GM21717 (cell line): ENCODE measurements around the gene SYNDIG1.

Experiments
- ATAC-seq: cut with Tn5 transposase; IDR thresholded peaks from one replicate; pipeline ENCODE4 v1.9.1; 2021; ENCODE audit warnings: mild to moderate bottlenecking, moderate library complexity; ENCODE audit not compliant: unreplicated experiment

The SYNDIG1 gene

DNA sequence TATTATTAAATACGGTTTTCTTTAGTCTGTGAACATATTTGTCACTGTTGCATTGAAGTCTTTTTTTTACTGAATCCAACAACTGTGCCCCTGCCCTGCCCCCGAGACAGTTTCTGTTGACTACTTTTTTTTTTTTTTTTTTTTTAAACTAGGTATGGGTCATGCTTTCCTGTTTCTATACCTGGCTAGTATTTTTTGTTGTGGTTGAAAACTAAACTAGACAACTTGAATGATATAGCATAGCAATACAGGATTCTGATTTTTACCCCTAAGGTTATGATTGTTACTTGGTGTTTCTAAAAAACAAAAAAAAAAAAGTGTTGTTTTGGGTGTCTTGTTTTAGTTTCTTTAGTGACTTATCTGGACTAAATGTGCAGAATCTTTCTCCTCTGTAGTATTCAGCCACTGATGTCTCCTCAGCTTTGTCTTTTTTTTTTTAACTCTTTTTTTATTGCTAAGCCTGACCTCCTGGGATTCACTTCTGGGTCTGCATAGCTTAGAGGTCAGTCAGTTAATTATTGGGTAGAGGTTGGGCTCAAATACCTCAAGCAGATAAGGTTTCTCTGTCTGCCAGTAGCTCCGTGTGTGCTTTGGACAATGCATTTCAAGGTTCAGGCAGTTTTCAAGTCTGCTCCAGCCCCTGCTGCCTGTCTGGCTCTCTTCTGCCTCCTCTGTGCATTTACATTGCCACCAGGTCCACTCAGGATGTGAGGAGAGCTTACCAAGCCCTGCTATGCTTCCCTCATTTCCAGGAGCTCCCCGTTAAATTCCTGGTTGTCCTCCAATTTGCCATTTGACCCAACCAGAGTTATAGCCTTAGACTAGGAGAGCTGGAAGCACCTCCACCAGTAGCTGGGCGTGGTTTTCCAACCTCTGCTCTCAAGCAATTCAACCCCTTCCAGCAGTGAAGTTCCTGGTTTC is 91.4 kb downstream of the SYNDIG1 start:
- no peak for ATAC-seq

DNA sequence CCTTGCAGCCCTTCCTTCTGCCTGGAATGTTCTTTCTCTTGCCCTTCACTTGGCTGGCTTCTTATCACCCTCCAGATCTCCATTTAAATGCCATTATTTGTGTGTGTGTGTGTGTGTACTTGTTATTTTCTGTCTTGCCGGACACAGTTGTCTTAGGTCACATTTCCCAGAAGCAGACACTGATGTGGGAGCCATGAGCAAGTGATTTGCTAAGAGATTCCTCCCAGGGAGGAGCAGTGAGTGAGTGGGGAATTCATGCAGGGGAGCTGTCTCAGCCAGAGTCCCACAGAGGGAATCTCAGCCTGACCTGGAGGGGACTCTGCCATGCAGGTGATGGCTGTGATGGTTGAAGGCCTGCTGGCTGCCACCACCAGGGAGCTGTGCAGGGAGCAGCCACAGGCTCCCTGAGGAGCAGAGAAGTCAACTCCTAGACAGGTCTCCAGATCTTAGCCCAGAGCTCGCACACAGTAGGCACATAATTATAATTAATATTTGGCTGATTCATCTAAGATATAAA is 96.5 kb downstream of the SYNDIG1 start:
- no peak for ATAC-seq

DNA sequence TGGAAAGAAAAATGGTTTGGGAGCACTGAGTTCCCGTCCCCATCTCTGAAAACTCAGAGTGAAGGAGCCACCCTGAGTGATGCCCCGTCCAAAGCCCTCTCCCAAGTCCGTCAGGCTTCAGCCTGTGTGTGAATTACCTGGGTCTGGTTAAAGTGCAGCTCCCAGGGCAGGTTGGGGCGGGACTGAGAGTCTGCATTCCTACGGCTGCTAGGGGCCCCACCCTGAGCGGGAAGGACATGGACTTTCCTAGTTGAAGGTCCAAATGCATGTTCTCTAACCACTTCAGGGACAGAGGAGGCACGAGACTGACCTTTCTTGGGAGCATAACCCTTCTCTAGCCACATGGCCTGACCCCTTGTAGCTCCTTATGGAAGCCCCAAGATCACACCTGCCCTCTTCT is 97.2 kb downstream of the SYNDIG1 start:
- ATAC-seq: no peak

DNA sequence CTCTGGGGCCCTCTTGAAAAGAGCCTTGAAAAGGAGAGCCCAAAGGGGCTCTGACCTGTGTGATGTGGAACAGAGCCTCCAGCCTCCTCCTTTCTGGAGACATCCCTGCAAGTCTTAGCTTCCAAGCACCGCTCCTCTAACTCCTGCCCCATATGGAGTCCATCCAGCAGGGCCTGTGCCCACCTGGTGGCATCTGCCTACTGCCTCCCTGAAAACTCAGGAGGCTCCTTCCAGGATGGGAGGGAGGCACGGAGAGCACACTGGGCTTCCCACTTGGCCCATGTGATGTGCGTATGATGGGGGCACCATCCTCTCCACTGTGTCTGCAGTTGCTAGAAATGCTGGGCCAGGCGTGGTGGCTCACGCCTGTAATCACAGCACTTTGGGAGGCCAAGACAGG is 98.1 kb downstream of the SYNDIG1 start:
- no peak for ATAC-seq

DNA sequence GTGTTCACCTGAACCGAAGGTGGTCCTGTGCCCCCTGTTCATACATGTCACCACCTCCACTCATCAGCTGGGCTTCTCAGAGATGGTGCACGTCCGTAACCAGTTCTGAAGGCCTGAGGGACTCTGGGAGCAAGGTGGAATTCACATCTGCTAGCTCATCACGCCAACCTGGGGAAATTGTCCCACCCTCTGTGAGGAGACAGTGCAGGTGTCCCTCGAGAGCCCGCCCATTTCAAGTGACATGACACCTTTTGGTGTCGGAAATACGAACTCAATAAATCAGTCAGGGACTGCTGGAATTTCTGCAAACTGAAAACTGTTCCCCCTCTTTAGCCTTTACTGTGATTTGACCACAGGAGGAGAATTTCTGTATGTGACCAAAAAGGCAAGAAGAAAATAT is 99.4 kb downstream of the SYNDIG1 start:
- ATAC-seq: no peak

DNA sequence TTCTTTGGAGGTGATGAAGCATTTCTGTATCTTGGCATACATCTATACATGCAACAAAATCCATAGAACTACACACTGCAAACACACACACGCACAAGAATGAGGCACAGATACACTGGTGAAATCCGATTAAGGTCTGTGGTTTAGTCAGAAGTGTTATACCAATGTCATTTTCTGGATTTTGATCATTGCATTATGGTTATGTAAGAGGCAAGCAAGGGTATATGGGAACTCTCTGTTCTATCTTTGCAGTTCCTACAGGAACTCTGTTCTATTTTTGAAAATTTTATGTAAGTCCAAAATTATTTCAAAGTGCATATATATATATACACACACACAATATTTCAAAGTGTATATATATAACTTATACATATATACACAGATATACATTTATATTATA is 101.7 kb downstream of the SYNDIG1 start:
- ATAC-seq: no peak

DNA sequence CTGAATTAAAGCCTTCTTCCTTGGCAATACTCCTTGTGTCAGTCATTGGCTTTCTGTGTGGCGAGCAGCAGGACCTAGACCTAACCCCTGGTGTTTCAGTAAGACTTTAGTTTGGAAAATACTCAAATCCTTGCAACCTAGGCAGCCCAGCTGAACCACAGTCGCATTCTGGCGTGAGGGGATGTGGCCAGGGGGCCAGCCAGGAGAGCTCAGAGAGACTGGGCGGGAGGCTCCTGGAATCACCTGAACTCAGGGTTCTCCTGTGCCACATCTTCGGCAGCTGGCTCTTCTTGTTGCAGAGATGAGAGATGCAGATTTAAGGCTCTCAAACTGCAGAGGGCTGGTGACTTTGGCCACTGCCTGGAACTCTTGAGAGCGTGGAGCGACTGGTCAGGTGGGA is 102.7 kb downstream of the SYNDIG1 start:
- no peak for ATAC-seq

DNA sequence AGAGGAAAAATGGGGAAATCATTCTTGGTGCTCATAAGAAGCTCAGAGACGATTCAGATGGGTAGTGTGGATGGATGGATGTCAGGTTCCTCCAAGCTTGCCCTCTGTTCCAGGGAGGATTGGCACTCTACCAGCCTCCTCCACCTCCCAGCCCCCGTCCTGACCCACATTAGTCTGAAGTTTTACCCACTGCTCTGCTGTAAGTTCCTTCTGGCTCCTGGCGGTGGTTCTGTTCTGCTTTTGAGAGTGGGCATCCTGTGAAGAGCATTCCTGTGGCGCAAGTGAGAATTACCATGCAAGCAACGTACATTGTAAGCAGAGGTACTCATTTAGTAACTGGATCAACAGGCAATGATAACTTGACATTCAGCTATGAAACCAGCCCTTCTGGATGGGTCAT is 103.4 kb downstream of the SYNDIG1 start:
- no peak for ATAC-seq

DNA sequence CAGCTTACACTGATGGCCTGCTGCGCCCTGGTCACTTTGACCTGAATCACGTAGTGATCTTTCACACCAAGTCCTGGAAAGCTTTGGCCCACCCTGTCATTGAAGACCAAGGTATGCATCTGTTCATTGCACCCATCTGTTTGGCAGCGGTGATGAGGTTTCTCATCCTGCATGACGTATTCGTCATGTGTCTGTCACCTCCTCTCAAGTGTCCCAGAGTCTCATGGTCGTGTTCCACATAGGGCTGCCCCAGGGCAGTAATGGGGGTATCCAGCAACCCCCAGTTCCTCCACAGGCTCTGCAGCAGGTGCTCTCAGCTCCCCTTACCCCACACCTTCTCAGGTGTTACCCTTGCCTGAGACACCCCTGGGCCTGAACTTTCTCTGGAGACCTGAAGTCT is 104.1 kb downstream of the SYNDIG1 start:
- no peak for ATAC-seq

DNA sequence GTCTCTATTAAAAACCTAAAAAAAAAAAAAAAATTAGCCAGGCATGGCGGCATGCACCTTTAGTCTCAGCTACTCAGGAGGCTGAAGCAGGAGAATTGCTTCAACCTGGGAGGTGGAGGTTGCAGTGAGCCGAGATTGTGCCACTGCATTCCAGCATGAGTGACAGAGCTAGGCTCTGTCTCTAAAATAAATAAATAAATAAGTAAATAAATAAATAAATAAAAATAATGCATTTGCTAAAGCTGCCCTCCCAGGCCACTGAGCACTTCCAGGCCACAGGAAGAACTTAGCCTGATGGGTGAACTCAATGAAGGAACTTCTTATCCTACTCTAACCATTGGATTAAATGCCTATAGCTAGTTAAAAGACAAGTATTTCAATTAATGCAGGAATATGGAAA is 104.9 kb downstream of the SYNDIG1 start:
- ATAC-seq: no peak

DNA sequence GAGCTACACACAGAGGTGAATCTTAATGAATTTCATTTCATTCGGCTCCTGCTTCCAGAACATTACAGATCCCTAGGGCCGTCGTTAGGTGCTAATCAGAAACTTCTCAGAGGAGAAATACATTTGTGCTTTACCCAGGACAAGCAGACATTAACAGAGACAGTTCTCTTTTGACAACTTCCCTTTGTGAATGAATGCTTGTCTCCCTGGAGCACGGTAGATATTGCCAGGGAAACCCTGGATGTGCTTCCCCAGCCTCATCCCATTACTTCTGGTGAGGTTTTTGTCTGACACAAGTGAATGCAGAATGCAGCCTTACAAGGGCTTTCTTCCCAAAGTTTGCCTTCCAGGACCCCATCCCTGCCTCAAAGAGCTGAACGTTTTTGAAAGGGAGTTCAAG is 105.4 kb downstream of the SYNDIG1 start:
- no peak for ATAC-seq

DNA sequence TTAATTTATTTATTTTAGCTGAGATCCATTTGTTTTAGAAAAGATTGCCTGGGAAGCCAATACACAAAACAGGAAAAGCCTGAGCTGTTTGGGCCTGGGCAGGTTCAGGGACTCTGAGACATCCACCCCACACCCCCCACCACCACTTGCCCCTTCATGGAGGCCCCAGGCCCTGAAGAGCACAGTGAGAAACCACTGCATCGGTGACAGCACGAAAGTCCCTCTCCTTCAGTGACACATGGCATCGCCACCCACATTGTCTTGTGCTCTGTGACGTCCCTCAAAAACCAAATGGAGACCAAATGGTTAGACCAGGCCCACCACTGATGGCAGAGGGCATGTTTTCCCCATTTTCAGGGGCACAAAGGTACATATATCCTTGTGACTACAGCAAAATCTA is 106.4 kb downstream of the SYNDIG1 start:
- ATAC-seq: no peak

DNA sequence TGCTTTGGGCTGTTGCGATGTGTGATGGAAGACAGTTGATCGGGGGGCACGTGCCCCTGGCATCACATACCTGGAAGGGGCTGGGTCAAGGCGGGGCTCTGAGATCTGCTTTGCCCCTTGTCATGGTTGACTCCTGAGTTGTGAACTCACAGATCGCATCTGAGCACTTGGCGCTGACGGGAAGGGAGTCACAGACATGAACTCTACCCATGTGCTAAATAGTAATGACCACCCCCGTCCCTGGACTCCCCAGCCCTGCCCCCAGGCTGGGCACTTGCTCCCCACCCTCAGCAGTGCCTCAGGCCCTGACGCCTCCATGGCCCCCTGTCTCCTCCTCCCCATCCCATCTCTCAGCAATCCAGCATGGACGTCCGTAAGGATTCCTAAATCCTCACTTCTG is 107.0 kb downstream of the SYNDIG1 start:
- ATAC-seq: no peak

DNA sequence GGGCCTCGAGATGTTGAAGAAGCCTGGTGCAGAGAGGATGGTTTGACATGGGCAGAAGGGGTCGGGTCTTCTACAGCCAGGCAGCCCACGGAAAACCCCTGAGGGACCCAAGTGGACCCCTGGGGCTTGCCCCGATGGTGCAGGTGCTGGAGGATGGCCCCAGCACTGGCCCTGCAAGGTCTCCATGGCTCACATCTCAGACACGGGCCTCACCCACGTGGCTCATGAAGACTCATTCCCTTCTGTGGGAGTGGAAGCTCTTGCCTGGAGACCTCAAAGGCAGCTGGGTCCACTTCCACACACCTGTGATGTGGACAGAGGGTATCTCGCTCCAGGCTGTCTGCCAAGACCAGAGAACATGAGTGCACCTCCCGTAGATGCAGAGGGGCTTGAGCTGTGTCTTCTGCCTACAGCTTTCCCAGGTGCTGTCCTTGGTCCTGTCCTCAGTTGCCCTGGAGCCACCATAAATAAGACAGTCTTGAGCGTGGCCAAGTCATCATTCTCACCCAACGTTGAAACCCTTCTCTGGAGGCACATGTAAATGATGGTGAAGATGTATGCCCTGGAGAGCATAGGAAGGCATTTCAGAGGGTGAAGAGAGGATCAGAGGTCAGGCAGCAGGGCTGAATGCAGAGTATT is 108.0 kb downstream of the SYNDIG1 start:
- ATAC-seq: no peak

DNA sequence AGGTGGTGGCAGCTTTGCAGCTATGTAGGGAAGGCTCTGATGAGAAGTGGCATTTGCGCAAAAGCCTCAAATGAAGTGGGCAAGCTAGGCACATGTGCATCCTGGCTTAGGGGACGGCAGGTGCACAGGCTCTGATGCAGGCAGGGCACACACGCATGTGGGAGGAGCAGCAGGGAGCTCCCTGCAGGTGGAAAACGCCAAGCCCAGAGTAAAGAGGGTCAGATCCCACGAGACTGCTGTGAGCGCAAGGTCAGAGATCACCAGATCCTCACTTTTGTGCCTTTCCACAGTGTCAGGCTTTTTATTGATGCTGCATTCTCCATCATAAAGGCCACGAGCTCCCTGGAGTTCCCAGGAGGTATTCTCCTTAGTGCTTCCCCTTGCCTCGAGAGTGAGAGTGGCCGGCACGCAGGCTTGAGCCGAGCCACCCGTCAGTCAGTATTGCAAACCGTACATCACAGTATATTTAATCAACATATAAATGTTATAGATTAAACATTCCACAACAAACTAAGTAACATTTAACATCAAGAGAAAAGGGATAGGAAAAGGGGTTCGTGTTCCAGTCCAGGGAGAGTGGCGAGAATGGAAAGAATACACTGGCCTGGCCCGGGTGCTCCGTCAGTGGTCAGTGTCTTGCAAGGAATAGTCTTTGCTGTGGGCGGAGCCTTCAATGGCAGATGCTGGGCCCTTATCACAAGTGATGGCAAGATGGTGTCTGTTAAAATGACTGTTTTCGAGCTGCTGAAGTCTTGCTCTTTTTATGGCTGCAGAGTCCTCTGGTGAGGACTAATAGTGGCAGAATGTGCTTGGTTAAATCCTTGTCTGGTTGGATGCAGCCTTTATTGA is 109.4 kb downstream of the SYNDIG1 start:
- no peak for ATAC-seq

DNA sequence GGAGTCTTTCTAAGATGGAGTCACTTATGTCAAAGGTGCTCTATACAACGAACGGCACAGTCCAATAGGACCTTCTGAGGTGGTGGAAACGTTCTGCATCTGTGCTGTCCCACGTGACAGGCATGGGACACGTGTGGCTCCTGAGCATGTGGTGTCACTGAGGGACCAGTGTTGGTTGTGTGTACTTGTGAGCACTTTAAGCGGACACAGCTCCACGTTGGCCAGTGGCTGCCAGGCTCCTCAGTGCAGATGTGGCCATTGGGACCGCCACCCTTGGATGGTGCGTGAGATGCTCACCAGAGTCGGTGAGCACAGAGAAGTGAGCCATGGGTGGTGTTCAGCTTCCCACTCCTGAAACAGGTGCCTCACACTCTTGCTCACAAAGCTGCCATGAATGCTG is 110.0 kb downstream of the SYNDIG1 start:
- ATAC-seq: no peak

DNA sequence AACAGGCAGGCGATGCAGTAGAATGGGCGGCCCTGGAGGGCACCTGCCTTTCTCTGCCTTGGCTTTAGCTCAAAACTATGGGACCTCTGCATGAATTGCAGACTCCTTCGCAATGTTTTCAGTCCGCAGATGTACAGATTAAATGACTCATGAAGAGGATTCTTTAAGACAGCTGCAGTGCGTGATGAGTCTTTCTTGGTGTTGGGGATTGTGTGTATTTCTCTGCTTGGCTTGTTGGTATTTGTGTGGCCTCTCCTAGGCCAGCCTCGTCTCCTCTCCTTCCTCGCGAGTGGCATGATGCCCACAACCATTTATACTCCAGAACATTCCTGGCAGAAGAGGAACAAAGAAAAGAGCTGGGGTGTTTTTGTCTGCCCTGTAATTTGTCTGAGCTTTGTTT is 110.6 kb downstream of the SYNDIG1 start:
- no peak for ATAC-seq

DNA sequence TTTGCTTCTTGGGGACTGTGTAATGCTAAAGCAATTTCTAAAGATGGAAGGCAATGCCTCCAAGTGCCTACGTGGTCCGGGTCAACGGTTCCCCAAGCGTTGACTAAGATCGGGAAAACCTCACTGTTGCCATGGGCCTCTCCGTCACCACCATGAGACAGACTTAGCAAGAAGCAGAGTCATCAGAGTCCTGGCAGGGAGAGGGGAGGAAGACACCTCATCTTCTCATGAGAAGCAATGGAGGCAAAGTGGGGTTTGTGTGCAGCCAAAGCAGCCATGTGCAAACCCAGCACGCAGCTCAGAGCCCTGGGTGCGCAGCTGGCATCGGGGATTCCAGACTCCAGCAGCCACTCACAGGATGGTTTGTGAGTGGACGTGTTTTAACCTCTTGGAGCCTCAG is 111.4 kb downstream of the SYNDIG1 start:
- ATAC-seq: no peak

DNA sequence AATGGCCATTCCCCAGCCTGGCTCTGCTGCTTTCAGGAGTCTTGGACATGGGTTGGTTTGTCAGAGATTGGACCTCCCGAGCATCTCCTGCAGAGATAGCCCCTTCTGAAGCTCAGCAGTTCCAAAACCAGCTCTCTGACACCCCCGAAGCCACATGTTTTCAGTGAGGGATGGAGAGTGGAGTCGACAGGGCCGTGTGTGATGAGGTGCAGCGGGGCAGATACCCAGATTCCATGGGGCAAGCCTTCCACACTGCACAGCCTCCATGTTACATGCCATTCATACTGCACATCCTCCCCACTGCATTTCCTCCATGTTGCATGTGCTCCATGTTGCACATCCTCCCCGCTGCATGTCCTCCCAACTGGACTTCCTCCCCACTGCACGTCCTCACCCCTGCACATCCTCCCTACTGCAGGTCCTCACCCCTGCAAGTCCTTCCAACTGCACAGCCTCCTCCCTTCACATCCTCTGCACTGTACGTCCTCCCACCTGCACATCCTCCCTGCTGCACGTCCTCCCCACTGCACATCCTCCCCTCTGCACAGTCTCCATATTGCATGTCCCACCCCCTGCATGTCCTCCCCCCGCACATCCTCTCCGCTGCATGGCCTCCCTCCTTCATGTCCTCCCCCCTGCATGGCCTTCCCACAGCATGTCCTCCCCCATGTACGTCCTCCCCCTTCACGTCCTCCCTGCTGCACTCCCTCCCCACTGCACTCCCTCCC is 112.2 kb downstream of the SYNDIG1 start:
- no peak for ATAC-seq

DNA sequence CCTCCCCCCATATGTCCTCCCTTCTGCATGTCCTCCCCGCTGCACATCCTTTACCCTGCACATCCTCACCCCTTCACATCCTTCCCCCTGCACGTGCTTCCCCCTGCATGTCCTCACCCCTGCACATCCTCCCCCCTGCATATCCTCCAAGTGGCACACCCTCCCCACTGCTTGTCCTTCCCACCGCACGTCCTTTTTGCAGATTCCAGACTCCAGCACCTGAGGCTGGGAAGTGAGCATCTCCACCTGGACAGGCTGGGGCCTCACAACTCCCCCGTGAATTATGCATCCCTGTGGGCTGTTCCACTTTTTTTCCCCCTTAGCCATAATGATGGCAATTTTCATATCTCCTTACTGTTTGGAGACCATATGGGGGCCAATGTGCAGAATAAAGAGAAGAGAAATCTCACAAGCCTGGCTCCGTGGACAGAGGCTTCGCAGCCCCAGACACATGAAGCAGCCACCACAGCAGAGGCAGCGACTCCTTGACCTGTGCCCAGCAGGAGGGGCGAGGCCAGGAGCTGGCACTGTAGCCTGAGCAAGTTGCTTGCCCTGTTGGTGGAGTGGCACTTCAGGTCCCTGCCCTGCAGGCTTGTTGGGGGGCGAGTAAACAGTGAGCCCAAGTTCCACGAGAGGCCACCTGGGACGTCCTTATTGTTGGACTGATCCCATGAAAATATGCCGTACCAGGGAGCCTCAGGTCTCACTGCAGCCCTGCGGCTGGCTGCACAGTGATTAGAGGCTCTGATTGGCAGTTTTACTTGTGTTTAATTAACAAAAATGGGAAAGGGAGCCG is 113.1 kb downstream of the SYNDIG1 start:
- no peak for ATAC-seq
